Limb (tissue), 2 donors: ENCODE results near the gene A1BG.
"Not testable (repeated sequence)": the region's sequence is repeated elsewhere in the genome, so short reads cannot be mapped to it uniquely, and the experiment has no call there.

Experiments
- DNase-seq, 2 donors: peaks; one replicate each; pipeline ENCODE4 v3.0.0-alpha.2; 2016; ENCODE audit errors: extremely low spot score in 2 of 2

Gene A1BG

GRCh38 chr19:58386576-58387337 lies 33.5 kb upstream of the A1BG start, which contains the start of gene RPS5:
RPS5 (plus strand) TSS chr19:58387269; CDS start chr19:58388138, 869 bp downstream.
- peak; percentile 94 to 99 for DNase-seq

- no peak for DNase-seq
Observed at GRCh38 chr19:58385891-58386575, 32.7 kb upstream of the A1BG start.

- DNase-seq = no peak
Observed at GRCh38 chr19:58385313-58385890, 32.1 kb upstream of the A1BG start.

GRCh38 chr19:58382997-58383603 lies 29.8 kb upstream of the A1BG start:
- DNase-seq = no peak

GRCh38 chr19:58381460-58382212 lies 28.3 kb upstream of the A1BG start:
- DNase-seq = no peak

GRCh38 chr19:58380662-58381459 lies 27.6 kb upstream of the A1BG start, which contains the start of gene ZNF837:
ZNF837 (minus strand) TSS chr19:58381030; CDS start chr19:58369332, 11,698 bp downstream.
- DNase-seq = peak; percentile 97 to 99

GRCh38 chr19:58380037-58380661 lies 26.9 kb upstream of the A1BG start:
- no peak for DNase-seq

- no peak for DNase-seq
Observed at GRCh38 chr19:58379246-58379645, 26.0 kb upstream of the A1BG start.

- DNase-seq = not testable (repeated sequence)
Observed at GRCh38 chr19:58376724-58377123, 23.4 kb upstream of the A1BG start.

GRCh38 chr19:58374200-58374599 lies 20.9 kb upstream of the A1BG start:
- DNase-seq = no peak

GRCh38 chr19:58372311-58373133 lies 19.2 kb upstream of the A1BG start:
- DNase-seq = no peak

GRCh38 chr19:58368561-58369360 lies 15.5 kb upstream of the A1BG start:
- no peak for DNase-seq

- DNase-seq = no peak
Observed at GRCh38 chr19:58367698-58368454, 14.6 kb upstream of the A1BG start.

DNA sequence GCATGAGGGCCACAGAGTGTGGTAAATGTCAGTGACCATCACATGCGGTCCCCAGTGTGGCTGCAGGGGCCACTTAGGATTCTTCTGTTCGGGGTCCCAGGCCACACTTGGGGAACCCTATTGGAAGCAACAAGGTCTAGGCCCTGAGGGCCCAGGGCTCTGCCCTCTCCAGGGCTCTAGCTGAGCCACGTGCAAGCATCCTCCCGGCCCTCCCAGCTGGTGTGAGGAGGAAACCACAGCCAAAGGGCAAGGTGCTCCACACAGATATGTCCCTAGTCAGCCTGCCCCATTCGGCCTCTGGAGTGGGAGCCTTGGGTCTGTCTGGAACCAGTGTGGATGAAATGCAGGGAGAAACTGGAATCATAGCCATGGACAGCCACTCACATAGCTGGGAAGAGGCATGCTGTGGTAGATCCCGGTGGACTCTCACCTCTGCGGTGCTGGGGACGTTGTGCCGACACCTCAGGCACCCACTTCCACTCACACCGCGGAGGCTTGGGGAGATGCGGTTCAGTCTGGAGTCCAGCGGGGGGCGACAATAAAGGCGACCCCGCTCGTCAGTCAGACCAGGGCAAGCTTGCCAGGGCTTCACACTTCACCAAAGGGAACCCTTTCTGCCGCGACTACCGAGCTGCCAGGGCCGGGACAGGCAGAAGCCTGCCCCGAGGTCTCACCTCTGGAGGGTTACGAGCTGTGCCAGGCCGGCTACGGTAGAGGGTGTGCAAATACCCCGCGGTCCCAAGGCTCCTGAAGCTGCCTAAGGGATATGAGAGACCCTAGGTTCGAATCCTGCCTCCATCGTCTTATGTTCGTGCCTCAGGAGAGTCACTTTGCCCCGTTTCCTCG lies 13.5 kb upstream of the A1BG start:
- no peak for DNase-seq

DNA sequence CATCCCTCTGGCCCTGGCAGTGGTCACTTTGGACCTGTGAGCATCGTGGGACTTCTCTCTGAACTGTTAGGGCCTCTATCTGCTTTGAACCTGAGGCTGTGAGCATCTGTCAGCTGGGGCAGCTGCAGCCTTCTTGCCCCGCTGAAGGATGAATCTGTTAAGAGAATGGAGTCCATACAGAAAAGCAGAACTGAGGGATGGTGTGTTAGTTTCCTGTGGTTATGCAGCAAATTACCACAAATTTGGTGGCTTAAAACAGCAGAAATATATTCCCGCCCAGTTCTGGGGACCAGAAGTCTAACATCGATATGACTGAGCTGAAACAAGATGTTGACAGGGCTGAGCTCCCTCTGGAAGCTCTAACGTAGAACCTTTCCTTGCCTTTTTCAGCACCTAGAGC lies 10.9 kb upstream of the A1BG start:
- no peak for DNase-seq

DNA sequence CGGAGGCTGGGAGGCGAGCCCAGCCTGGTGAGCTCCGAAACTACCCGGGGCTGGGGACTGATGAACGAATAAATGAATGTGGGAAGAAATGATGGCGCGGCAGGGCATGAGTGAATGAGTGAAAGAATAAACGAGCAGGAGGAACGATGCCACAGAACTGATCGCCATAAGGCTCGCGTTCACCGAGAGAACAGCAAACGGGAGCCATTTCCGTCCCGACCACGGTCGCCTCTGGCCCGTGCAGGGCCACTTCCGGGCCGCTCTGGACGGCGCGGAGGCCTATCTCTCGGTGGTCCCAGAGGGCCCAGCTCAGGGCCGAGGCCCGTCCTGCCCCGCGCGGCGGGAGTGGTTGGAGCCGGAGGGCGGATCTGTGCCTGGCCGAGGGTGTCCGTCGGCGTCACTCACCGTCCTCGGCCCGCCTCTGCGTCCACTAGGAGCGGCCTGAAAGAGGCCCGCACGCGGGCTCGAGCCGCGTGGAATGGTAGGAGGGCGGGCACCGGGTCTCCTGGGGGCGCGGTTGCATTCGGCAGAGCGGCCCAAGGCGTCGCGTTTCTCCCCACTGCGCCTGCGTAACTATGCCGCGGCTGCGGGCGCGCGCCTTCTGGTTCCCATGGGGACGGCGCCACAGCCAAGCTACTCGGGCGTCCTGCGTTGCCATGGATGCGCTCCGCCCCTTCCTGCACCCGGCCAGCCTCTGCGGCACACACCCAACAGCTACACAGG lies 9.1 kb upstream of the A1BG start, which contains the start of gene ZNF497:
TSS of gene ZNF497 (minus strand) at position 480 of the 723 bp plus-strand sequence. CDS start 5,116 bp downstream, outside the sequence.
- DNase-seq = peak; percentile 94 to 97
